Measurements from ENCODE around the gene SCAMP5.

DNA sequence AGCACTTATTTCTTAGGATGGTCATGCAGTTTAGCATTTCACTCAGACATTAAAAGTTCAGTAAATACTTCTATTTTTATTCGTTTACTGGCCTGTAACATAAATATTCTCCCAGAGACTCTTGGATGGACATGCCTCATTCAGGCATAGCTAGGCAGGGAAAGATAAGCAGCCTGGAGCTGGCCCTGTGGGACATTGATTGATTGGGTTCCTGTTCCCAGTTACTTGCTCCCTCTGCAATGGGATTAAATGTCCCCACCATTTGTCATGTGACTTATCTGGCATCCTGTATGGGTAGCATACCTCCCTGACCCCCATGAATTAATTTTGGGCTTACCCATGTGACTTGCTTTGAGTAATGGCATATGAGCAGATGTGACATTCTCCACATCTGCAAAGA, 2.7 kb upstream of the SCAMP5 start:
- TF ChIP-seq POLR2A (IDR thresholded peaks at IDR 0.05; ENCODE audit: low read length) (no peak), GATA1 (IDR thresholded peaks at IDR 0.05; ENCODE audit: low read depth, low read length) (no peak)

Data from erythroblast (primary cell).